HG03520 (cell line): ENCODE measurements around the gene ERCC2.
"Not testable (repeated sequence)": the region's sequence is repeated elsewhere in the genome, so short reads cannot be mapped to it uniquely, and the experiment has no call there.

Experiments
- ATAC-seq: cut with Tn5 transposase; IDR thresholded peaks from one replicate; pipeline ENCODE4 v1.9.1; 2021; ENCODE audit warnings: mild to moderate bottlenecking, moderate library complexity; ENCODE audit not compliant: unreplicated experiment

The ERCC2 gene

GRCh38 chr19:45339629-45340028 is 30.7 kb downstream of the ERCC2 start:
- no peak for ATAC-seq

- no peak for ATAC-seq
Measured at GRCh38 chr19:45336696-45337251, 33.6 kb downstream of the ERCC2 start.

GRCh38 chr19:45334881-45335280 is 35.5 kb downstream of the ERCC2 start:
- ATAC-seq = not testable (repeated sequence)

GRCh38 chr19:45333609-45334303 is 36.6 kb downstream of the ERCC2 start:
- ATAC-seq = no peak

- ATAC-seq = no peak
Measured at GRCh38 chr19:45331411-45331810, 39.0 kb downstream of the ERCC2 start.

- ATAC-seq = no peak
Measured at GRCh38 chr19:45327404-45328143, 42.8 kb downstream of the ERCC2 start.

GRCh38 chr19:45324349-45324907 is 45.9 kb downstream of the ERCC2 start:
- no peak for ATAC-seq

- no peak for ATAC-seq
Measured at GRCh38 chr19:45323671-45324081, 46.7 kb downstream of the ERCC2 start.

GRCh38 chr19:45322744-45323281 is 47.6 kb downstream of the ERCC2 start, which contains the start of gene CKM:
Gene CKM, minus strand, starts transcription at chr19:45322875. Its CDS starts 3,162 bp downstream, at chr19:45319713.
- ATAC-seq = no peak

- no peak for ATAC-seq
Measured at GRCh38 chr19:45322311-45322710, 48.1 kb downstream of the ERCC2 start.

- ATAC-seq = no peak
Measured at GRCh38 chr19:45321848-45322247, 48.5 kb downstream of the ERCC2 start.

GRCh38 chr19:45320997-45321775 is 49.2 kb downstream of the ERCC2 start:
- ATAC-seq = no peak

GRCh38 chr19:45315304-45315703 is 55.1 kb downstream of the ERCC2 start:
- no peak for ATAC-seq

- ATAC-seq = no peak
Measured at GRCh38 chr19:45314708-45315245, 55.6 kb downstream of the ERCC2 start.

- not testable (repeated sequence) for ATAC-seq
Measured at GRCh38 chr19:45312285-45312684, 58.1 kb downstream of the ERCC2 start.

GRCh38 chr19:45311621-45312020 is 58.8 kb downstream of the ERCC2 start:
- ATAC-seq = no peak

- not testable (repeated sequence) for ATAC-seq
Measured at GRCh38 chr19:45309322-45309721, 61.1 kb downstream of the ERCC2 start.

GRCh38 chr19:45307361-45307760 is 63.0 kb downstream of the ERCC2 start:
- no peak for ATAC-seq

- no peak for ATAC-seq
Measured at GRCh38 chr19:45306518-45307027, 63.8 kb downstream of the ERCC2 start.

- no peak for ATAC-seq
Measured at GRCh38 chr19:45306040-45306439, 64.3 kb downstream of the ERCC2 start.
